ENCODE results near the gene GFOD2. TPM values are rescaled to one million over a fixed set of nuclear protein-coding genes. Genes with fewer than 3 reads are reported as not detected.

Gene GFOD2
- total and polyA plus RNA-seq, 2 donors (not counting 3 experiments of a cell fraction or from before 2014, with no cell fraction given): 38.1 to 47.5 TPM

- no peak for DNase-seq (ENCODE audit: low read depth, low spot score)
- Histone ChIP-seq H3K4me1 (ENCODE audit: control insufficient read depth, extremely low read depth, insufficient read depth, low read length) (no peaks in the 10 kb centered on the region), H3K27me3 (ENCODE audit: control insufficient read depth in 2 of 2, insufficient read depth in 2 of 2, low read length in 2 of 2) (no peaks in the 10 kb centered on the region), H3K9me1 (replicated peaks; ENCODE audit: control insufficient read depth, extremely low read depth, insufficient read depth, low read length) (no peaks in the 10 kb centered on the region), H4K20me1 (replicated peaks; ENCODE audit: control insufficient read depth, extremely low read depth, insufficient read depth, low read length) (no peaks in the 10 kb centered on the region), H2AFZ (ENCODE audit: low read depth, low read length) (no peak overlapping the region), H3K36me3 (ENCODE audit: control insufficient read depth in 2 of 2, extremely low read depth in 1 of 2, insufficient read depth in 2 of 2, low read length in 2 of 2) (peaks cover 0 to 26% of the 10 kb centered on the region in 2 experiments), H3K9ac (replicated peaks; ENCODE audit: extremely low read depth, insufficient read depth, low read length) (no peak overlapping the region), H3K4me2 (ENCODE audit: insufficient read depth, low read length) (no peak overlapping the region), H3K9me3 (replicated peaks; ENCODE audit: control insufficient read depth, insufficient read depth, low read length) (no peaks in the 10 kb centered on the region), H3K79me2 (ENCODE audit: control insufficient read depth, insufficient read depth, low read length) (no peaks in the 10 kb centered on the region), H3K4me3 (replicated peaks in 1 of 3; ENCODE audit: insufficient read depth in 1 of 3, low read depth in 1 of 3, low read length in 3 of 3) (no peak overlapping the region), H3K27ac (ENCODE audit: insufficient read depth, low read depth, low read length) (no peak overlapping the region)
- ChIA-PET CTCF (no interaction called here), POLR2A (interaction anchor here (0.6 kb wide), 1 partner anchor 222 kb away, joined by 4 read pairs; no protein-coding TSS in a partner anchor)
- dilution Hi-C loops (cut with MboI; ENCODE audit: extremely low pct_ligation_motif_present, low sequenced_read_pairs): no loop called here
- no peak for FAIRE-seq
- TF ChIP-seq EZH2 (IDR thresholded peaks at IDR 0.05; ENCODE audit: borderline replicate concordance, low read depth, low read length, severe bottlenecking): no peak
- no peak for TF ChIP-seq MYC (IDR thresholded peaks at IDR 0.05; ENCODE audit: low read depth, low read length)
- no peak for TF ChIP-seq POLR2A (IDR thresholded peaks at IDR 0.05; ENCODE audit: low read depth, low read length)
- no peak for TF ChIP-seq JUN (IDR thresholded peaks at IDR 0.05; ENCODE audit: borderline replicate concordance, insufficient read depth, insufficient read length, low read depth)
- no peak for TF ChIP-seq MAX (IDR thresholded peaks at IDR 0.05; ENCODE audit: insufficient read depth, insufficient read length)
- no peak for TF ChIP-seq GATA2 (IDR thresholded peaks at IDR 0.05; ENCODE audit: insufficient read depth, insufficient read length, low read depth, low read length)
- no peak for TF ChIP-seq CTCF (IDR thresholded peaks at IDR 0.05; ENCODE audit: extremely low read depth in 1 of 2, insufficient read depth in 1 of 2, low read depth in 1 of 2, low read length in 2 of 2)
- TF ChIP-seq FOS (IDR thresholded peaks at IDR 0.05; ENCODE audit: borderline replicate concordance, insufficient read depth, low read length): no peak
- no peak for TF ChIP-seq POLR2AphosphoS5 (IDR thresholded peaks at IDR 0.05; ENCODE audit: insufficient read depth, low read depth, low read length)
- BruUV-seq (replicated peaks): no TSS peak
- intact Hi-C loops (cut with micrococcal nuclease): no loop called here
Measured at GRCh38 chr16:67734731-67735201, 15.7 kb upstream of the GFOD2 start.
